Measurements from ENCODE around the gene PITPNM3.

GRCh38 chr17:6498901-6499540, 57.3 kb downstream of the PITPNM3 start:
- TF ChIP-seq CTCF (IDR thresholded peaks at IDR 0.05) = no peak
- no peak for TF ChIP-seq POLR2A (IDR thresholded peaks at IDR 0.05)
- no peak for TF ChIP-seq POLR2AphosphoS5 (IDR thresholded peaks at IDR 0.05)
